Nephron (organoid): Measurements from ENCODE around the gene ZSWIM6.

ENCODE experiments used
- H3K27ac Mint-ChIP-seq, 3 experiments: 2 replicates each; pipeline ENCODE4 v1.8.0; 2020; ENCODE audit warnings: mixed read lengths in 3 of 3, mild to moderate bottlenecking in 2 of 3, moderate library complexity in 1 of 3
- H3K27me3 Mint-ChIP-seq: 2 replicates; pipeline ENCODE4 v1.8.0; 2021; ENCODE audit warnings: low read depth, mild to moderate bottlenecking, moderate library complexity, mixed read lengths
- H3K36me3 Mint-ChIP-seq: 2 replicates; pipeline ENCODE4 v1.8.0; 2020; ENCODE audit warnings: low read depth, mixed read lengths
- H3K4me1 Mint-ChIP-seq: 2 replicates; pipeline ENCODE4 v1.8.0; 2020; ENCODE audit warnings: mixed read lengths
- H3K4me3 Mint-ChIP-seq, 3 experiments: 2 replicates each; pipeline ENCODE4 v1.8.0; 2020; ENCODE audit warnings: mild to moderate bottlenecking in 3 of 3, mixed read lengths in 3 of 3, moderate library complexity in 2 of 3
- H3K9me3 Mint-ChIP-seq: 2 replicates; pipeline ENCODE4 v1.8.0; 2020; ENCODE audit warnings: mixed read lengths
- TF ChIP-seq, protein P1 (sequence below), 3 experiments: fragments of 200-600 bp; sonication (generic); IDR thresholded peaks; one replicate each; pipeline ENCODE4 v1.5.0; 2021; ENCODE audit warnings: antibody characterized with exemption in 3 of 3; ENCODE audit not compliant: unreplicated experiment in 3 of 3

ZSWIM6 gene

GRCh38 chr5:61559146-61559545 lies 227.1 kb downstream of the ZSWIM6 start:
- H3K36me3 Mint-ChIP-seq, result no peaks in the 10 kb centered on the region
- peaks cover 8% of the 10 kb centered on the region for H3K9me3 Mint-ChIP-seq
- TF ChIP-seq, protein P1, sequence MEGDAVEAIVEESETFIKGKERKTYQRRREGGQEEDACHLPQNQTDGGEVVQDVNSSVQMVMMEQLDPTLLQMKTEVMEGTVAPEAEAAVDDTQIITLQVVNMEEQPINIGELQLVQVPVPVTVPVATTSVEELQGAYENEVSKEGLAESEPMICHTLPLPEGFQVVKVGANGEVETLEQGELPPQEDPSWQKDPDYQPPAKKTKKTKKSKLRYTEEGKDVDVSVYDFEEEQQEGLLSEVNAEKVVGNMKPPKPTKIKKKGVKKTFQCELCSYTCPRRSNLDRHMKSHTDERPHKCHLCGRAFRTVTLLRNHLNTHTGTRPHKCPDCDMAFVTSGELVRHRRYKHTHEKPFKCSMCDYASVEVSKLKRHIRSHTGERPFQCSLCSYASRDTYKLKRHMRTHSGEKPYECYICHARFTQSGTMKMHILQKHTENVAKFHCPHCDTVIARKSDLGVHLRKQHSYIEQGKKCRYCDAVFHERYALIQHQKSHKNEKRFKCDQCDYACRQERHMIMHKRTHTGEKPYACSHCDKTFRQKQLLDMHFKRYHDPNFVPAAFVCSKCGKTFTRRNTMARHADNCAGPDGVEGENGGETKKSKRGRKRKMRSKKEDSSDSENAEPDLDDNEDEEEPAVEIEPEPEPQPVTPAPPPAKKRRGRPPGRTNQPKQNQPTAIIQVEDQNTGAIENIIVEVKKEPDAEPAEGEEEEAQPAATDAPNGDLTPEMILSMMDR (IDR thresholded peaks at IDR 0.05; ENCODE audit: unreplicated experiment in 3 of 3), result no peak
- no peak overlapping the region for H3K27ac Mint-ChIP-seq
- H3K4me3 Mint-ChIP-seq, result no peak overlapping the region
- no peaks in the 10 kb centered on the region for H3K4me1 Mint-ChIP-seq
- H3K27me3 Mint-ChIP-seq, result no peaks in the 10 kb centered on the region

- no peaks in the 10 kb centered on the region for H3K36me3 Mint-ChIP-seq
- H3K9me3 Mint-ChIP-seq, result peaks cover 4% of the 10 kb centered on the region
- TF ChIP-seq, protein P1 (IDR thresholded peaks at IDR 0.05; ENCODE audit: unreplicated experiment in 3 of 3), result no peak
- H3K4me1 Mint-ChIP-seq, result no peaks in the 10 kb centered on the region
- no peaks in the 10 kb centered on the region for H3K27me3 Mint-ChIP-seq
- H3K4me3 Mint-ChIP-seq, result no peak overlapping the region
- H3K27ac Mint-ChIP-seq, result no peak overlapping the region
Observed at GRCh38 chr5:61559722-61560121, 227.7 kb downstream of the ZSWIM6 start.

GRCh38 chr5:61563401-61563800 lies 231.3 kb downstream of the ZSWIM6 start:
- no peaks in the 10 kb centered on the region for H3K36me3 Mint-ChIP-seq
- H3K4me1 Mint-ChIP-seq, result peaks cover 13% of the 10 kb centered on the region
- H3K9me3 Mint-ChIP-seq, result no peaks in the 10 kb centered on the region
- TF ChIP-seq, protein P1 (IDR thresholded peaks at IDR 0.05; ENCODE audit: unreplicated experiment in 3 of 3), result no peak
- H3K27ac Mint-ChIP-seq, result no peak overlapping the region
- H3K4me3 Mint-ChIP-seq, result no peak overlapping the region
- no peaks in the 10 kb centered on the region for H3K27me3 Mint-ChIP-seq

DNA sequence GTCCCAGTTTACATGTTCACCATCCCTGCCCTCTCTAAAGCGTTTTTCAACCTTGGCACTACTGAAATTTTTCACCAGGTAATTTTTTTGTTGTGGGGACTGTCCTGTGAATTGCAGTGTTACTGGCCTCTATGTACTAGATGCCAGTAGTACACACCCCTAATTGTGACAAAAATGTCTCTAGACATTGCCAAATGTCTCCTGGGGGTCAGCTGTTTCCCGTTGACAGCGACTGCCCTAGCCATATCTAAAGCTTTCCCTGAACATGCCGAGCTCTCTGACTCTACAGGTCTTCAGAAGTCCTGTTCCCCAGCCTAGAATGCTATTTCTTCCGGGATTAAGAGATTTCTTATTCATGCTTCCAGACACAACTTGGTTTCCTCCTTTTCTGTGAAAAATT lies 235.3 kb downstream of the ZSWIM6 start:
- Mint-ChIP-seq H3K4me1 (peaks cover 13% of the 10 kb centered on the region), H3K4me3 (no peak overlapping the region), H3K9me3 (no peaks in the 10 kb centered on the region), H3K36me3 (no peaks in the 10 kb centered on the region), H3K27ac (no peak overlapping the region), H3K27me3 (peaks cover under 1% of the 10 kb centered on the region)
- TF ChIP-seq, protein P1 (IDR thresholded peaks at IDR 0.05; ENCODE audit: unreplicated experiment in 3 of 3), result no peak

DNA sequence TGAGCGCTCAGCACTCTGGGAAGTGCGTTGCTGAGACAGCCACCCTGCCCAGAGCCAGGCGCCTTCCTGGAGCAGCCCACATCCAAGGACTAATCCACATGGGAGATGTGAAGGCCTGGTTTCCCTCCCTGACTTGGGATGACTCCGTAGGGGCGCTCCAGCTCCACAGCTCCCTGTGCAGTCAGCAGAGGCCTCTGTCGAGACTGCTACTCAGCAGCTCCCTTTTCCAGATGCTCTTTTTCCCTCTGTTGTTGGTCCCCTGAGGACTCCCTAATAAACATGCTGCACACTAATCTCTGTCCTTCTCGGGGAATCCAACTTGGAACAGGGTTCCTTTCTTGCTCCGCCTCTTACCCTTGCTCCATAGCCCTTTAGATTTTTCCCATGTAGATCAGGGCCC lies 237.3 kb downstream of the ZSWIM6 start:
- H3K4me3 Mint-ChIP-seq, result no peak overlapping the region
- TF ChIP-seq, protein P1 (IDR thresholded peaks at IDR 0.05; ENCODE audit: unreplicated experiment in 3 of 3), result no peak
- no peak overlapping the region for H3K27ac Mint-ChIP-seq
- H3K9me3 Mint-ChIP-seq, result no peaks in the 10 kb centered on the region
- H3K36me3 Mint-ChIP-seq, result no peaks in the 10 kb centered on the region
- peaks cover 13% of the 10 kb centered on the region for H3K4me1 Mint-ChIP-seq
- peaks cover 4% of the 10 kb centered on the region for H3K27me3 Mint-ChIP-seq

- TF ChIP-seq, protein P1 (IDR thresholded peaks at IDR 0.05; ENCODE audit: unreplicated experiment in 3 of 3), result no peak
- Mint-ChIP-seq H3K27ac (no peak overlapping the region), H3K9me3 (no peaks in the 10 kb centered on the region), H3K4me3 (no peak overlapping the region), H3K27me3 (peaks cover 4% of the 10 kb centered on the region), H3K36me3 (no peaks in the 10 kb centered on the region), H3K4me1 (peaks cover 19% of the 10 kb centered on the region)
Observed at GRCh38 chr5:61570767-61571166, 238.7 kb downstream of the ZSWIM6 start.
